CD4-positive, alpha-beta T cell treated with Interleukin-4 for 1 hour (primary cell): ENCODE data around the gene BRD9.
"Not testable (repeated sequence)": the region's sequence is repeated elsewhere in the genome, so short reads cannot be mapped to it uniquely, and the experiment has no call there.

Experiments
- DNase-seq, 2 donors: peaks; one replicate each; pipeline ENCODE4 v3.0.0-alpha.2; 2020 to 2022

Gene BRD9

GRCh38 chr5:922436-923280 lies 30.1 kb upstream of the BRD9 start:
- DNase-seq: no peak

- no peak for DNase-seq
These were observed 29.1 kb upstream of the BRD9 start for GRCh38 chr5:921456-922435.

GRCh38 chr5:920321-920720 lies 27.7 kb upstream of the BRD9 start:
- DNase-seq: no peak

DNA sequence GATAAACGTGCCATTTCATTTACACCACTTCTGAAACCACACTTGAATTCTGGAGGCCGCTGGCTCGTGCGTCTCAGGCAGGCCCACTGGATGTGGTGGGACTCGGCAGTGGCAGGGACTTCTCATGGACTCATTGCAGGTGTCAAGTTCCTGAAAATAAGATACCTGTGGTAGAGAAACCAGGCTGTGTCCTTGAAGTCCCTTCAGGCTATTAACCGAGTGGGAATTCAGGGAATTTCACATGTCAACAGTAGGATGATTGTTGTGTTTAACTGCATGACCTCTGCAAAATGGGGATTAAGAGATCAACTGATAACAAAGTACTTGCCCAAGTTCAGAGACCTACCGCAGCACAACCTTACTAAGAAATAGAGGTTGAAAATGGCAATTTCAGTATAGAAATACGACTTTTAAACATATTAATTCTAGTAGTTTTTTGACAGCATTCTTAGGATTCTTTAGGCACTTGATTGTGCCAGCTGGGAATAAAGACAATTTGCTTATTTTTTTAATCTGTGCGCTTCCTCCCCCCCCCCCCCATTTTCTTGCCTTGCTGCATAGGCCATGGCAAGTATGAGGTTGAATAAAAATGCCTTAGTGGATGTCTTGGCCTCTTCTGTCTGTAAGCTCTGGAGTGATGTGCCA lies 26.9 kb upstream of the BRD9 start:
- no peak for DNase-seq

DNA sequence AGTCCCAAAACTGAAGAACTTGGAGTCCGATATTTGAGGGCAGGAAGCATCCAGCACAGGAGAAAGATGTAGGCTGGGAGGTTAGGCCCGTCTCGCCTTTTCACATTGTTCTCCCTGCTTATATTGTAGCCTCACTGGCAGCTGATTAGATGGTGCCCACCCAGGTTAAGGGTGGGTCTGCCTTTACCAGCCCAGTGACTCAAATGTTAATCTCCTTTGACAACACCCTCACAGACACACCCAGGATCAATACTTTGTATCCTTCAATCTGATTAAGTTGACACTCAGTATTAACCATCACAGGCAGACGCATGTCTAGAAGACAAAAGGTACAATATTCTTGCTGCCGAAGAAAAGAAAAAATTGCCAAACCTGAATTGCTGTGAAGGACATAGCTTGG lies 26.1 kb upstream of the BRD9 start:
- DNase-seq: not testable (repeated sequence)

DNA sequence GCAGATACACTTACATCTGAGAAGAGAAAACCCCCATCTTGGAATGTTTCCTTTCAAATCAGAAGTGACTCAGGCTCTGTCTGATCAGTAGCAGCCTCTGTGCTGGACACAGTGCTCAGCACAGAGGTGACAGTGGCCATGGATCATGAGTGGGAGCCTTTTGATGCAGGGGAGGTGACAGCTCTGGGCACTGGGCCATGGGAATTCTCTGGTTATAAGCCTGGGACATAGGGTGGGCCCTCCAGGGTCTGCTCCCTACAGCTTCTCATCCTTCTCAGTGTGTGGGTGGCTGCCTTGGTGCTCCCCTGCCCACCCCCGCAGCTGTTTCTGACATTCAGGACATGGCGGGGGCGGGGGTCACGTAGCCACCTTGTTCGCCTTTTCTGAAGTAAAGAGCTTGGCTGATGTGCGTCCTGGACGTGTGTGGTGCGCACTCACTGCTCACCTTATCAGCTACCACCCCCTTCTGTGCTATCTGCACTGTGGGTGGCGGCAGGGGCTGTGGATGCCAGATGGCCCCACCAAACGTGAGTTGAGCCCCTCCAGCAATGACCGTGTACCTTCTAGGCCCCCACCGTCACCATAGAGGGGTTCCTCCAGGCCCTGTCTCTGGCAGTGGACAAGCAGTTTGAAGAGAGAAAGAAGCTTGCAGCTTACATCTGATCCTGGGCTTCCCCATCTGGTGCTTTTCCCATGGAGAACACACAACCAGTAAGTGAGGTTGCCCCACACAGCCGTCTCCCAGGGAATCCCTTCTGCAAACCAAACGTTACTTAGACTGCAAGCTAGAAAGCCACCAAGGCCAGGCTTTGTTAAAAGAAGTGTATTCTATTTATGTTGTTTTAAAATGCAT lies 24.1 kb upstream of the BRD9 start:
- DNase-seq: no peak

DNA sequence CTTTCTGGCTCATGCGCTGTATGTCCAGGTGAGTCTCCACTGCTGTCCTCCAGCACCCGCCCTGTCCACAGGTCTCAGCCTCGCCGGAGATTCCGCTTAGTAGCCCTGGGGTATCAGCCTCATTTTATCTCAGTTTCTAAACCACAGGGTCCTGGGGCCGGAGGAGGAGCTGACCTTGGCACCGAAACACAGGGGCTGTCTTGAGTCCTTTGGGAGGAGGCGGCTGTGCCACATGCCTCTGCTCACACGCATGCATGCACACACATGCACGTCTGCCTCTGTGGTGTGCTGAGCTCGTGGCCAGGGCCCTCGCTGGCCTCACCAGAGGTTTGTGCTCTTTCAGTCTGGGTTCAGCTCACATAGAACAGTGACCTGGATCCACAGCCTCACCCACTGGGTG lies 23.3 kb upstream of the BRD9 start:
- no peak for DNase-seq

DNA sequence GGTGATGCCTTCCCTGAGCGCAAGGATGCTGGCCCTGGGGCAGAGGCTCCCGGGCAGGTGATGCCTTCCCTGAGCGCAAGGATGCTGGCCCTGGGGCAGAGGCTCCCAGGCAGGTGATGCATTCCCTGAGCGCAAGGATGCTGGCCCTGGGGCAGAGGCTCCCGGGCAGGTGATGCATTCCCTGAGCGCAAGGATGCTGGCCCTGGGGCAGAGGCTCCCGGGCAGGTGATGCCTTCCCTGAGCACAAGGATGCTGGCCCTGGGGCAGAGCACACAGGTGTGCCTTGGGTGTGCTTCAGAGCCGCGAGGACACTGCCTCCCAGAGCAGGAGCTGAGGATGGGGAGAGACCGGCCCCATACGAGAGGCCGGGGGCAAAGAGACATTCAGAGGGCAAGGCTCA lies 22.7 kb upstream of the BRD9 start:
- DNase-seq: not testable (repeated sequence)

GRCh38 chr5:914612-915011 lies 22.0 kb upstream of the BRD9 start:
- no peak for DNase-seq

DNA sequence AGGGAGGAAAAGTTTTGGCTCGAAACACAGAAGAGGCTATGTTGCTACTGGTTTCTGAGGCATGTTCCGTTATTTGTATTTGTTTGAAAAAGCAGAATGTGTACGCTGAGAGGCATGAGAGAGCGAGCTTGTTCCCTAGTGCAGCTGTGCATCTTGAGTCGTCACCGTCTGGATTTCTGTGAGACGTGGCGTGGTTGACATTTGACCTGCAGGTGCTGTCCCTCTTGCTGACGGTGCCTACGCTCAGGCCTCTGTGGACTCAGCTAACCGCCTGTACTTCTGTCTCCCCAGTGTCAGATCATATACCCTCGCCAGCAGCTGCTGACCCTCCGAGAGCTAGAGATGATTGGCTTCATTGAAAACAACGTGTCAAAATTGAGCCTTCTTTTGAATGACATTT lies 21.6 kb upstream of the BRD9 start:
- DNase-seq: no peak

- DNase-seq: peak; percentile 75 to 81
These were observed 19.9 kb upstream of the BRD9 start for GRCh38 chr5:912280-913091.

GRCh38 chr5:911601-912000 lies 19.0 kb upstream of the BRD9 start:
- no peak for DNase-seq

GRCh38 chr5:910769-911160 lies 18.2 kb upstream of the BRD9 start:
- no peak for DNase-seq

DNA sequence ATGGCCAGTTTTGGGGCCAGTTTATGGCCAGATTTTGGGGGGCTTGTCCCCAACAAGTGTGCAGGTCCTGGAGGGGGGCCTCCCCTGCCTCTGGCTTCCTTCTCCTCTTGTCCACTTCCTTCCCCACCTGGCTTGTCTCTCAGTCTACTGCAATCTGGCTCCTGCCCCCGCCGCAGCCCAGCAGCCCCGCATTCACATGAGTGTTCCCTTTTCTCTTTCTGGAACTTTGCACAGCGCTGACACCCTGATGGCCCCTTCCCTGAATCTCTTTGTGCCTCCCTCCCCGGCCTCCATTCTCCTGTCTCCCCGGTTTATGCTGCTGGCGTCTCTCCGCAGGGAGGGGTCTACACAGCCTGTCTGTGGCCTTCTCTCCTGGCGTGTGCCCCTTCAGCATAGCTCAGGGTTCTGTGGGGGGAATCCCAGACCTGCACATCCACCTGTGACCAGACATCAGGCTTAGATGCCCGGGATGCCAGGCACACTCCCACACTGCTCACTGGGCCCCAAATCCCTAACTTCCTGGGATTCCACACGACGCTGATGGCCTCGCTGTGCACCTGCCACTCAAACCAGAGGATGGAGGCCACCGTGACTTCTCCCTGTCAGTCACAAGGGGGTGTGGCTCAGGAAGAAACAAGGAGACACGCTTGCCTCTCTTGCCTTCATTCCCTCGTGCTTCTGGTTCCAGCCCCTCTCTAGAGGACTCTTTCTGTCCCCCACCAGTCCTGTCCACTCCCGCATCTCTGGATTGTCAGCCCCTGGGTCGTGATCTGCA lies 17.6 kb upstream of the BRD9 start:
- no peak for DNase-seq

- no peak for DNase-seq
These were observed 16.5 kb upstream of the BRD9 start for GRCh38 chr5:909086-909485.

DNA sequence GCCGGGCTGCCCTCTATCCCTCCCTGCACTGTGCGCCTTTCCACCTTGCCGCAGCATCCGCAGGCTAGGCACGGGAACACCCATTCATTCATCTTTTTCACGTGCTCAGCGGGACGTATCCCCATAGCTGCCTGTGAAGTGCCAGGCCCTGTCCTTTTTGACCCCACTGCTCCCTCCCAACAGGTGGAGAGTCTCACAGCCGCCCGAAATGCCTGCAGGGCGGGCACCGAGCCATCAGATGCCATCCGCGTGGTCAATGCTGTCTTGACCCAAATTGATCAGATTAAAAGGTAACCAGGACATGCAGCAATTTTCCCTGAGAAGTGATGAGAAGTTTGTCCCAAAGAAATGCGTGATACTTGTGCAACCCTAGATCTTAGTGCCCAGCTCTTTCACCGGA lies 15.6 kb upstream of the BRD9 start:
- DNase-seq: no peak

DNA sequence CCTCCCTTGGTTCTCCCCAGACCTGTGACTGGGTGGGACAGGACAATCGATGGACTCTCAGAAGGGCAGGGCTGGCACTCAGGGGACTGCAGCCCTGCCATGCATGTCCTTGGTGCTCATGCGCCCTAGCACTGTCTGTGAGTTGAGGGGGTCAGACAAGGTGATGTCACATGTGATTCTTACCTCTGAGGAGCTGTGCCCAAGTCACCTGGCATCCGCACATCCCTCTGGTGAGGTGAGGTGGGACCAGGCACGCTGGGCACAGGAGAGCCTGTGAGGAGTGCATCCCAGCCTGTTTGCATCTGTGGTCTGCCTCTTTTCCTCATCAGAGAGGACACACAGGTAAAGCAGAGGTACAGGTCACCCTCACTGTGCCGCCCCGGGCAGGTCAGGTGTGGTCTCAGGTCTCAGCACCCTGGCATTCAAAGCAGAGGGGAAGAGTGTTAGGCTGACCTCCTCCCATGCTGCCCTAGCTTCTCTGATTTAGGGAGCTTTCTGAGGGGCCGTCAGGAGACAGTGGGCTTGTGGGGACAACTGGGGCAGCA lies 14.8 kb upstream of the BRD9 start:
- no peak for DNase-seq

DNA sequence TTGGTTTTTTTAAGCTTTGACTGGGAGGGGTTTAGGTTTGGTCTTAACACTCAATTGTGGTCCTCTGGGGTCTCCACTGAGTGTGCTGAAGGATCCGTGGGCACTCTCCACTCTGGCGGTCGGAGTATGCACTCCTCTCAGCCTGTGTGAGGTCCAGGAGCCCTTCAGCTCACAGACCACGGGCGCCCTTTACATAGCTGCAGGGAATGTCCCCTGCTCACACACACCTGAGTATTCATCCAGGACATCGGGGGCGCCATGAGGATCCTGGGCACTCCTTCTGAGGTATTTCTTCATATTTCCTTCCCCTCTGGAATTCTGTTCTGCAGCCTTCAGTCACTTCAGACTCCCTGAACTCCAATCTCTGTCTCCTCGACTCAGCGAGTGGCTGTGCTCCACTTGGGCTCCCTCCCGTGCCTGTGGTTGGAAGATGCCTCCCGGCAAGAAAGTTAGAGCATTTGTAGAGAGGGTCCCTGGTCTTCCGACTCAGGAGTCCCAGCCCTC lies 12.6 kb upstream of the BRD9 start:
- DNase-seq: no peak

DNA sequence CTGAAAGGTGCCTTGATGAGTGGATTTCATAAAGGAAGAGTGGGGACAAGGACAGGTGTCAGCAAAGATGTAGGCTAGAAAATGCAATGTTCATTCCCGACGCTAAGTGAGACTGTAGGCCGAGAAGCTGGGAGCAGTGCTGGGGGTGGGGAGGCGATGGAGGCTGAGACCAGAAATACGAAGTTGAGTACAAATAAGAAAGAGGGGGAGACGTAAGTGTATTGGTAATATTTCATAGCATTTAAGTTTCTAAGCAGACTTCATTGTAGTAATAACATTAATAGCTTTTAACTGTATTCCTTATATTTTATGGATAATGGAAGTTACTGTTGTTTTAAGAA lies 11.1 kb upstream of the BRD9 start:
- DNase-seq: no peak
